A549 (cell line): Measurements from ENCODE around the gene ALCAM. TPM values are rescaled to one million over a fixed set of nuclear protein-coding genes. Genes with fewer than 3 reads are reported as not detected.
A peak's percentile ranks its signal among the peaks of the same experiment; 100 is the strongest.

Source experiments
- ATAC-seq, 2 experiments: fragments of 200-7000 bp in 1 of 2; fragments of >200 bp in 1 of 2; cut with Nextera tagmentation in 1 of 2; cut with Tn5 transposase in 1 of 2; 3 replicates each; pipeline versions ENCODE4 v1.8.0 to v1.9.1; 2018 to 2020; ENCODE audit warnings: mild to moderate bottlenecking in 1 of 2, moderate library complexity in 1 of 2
- CTCF ChIA-PET: fragments of 300-600 bp; sonication (Branson Sonifier 250); formaldehyde crosslinking; extraction: SDS; loops from one replicate; lab custom pipeline; 2021; ENCODE audit warnings: antibody characterized with exemption, inconsistent platforms; lab: Yijun Ruan, JAX
- POLR2A ChIA-PET: fragments of 350-600 bp; formaldehyde crosslinking; extraction: SDS; loops from one replicate; lab custom pipeline; 2021; ENCODE audit warnings: antibody characterized with exemption, inconsistent platforms; lab: Yijun Ruan, JAX
- DNase-seq, 2 experiments: peaks; one replicate each; pipeline versions ENCODE4 v3.0.0 to v3.0.0-alpha.2; 2011 to 2016; ENCODE audit warnings: low read depth in 1 of 2, low spot score in 1 of 2
- FAIRE-seq: peaks from 2 replicates; lab custom pipeline; 2011; peaks lifted over from hg19 to GRCh38; lab: Jason Lieb, UNC
- H3K27ac ChIP-seq, 2 experiments: fragments of >200 bp; sonication (Bioruptor Twin); formaldehyde crosslinking; 3 replicates each; pipeline ENCODE4 v1.5.1; 2016 to 2017
- H3K4me1 ChIP-seq: fragments of >200 bp; sonication (Bioruptor Twin); formaldehyde crosslinking; 3 replicates; pipeline ENCODE4 v1.6.1; 2016
- H3K4me2 ChIP-seq: fragments of >200 bp; sonication (Bioruptor Twin); formaldehyde crosslinking; 3 replicates; pipeline ENCODE4 v1.6.1; 2016
- H3K4me3 ChIP-seq: fragments of >200 bp; sonication (Bioruptor Twin); formaldehyde crosslinking; 3 replicates; pipeline ENCODE4 v1.5.1; 2016
- H3K9me3 ChIP-seq: fragments of >200 bp; sonication (Bioruptor Twin); formaldehyde crosslinking; 3 replicates; pipeline ENCODE4 v1.6.1; 2016
- ATOH8 ChIP-seq: fragments of 250-450 bp; sonication (Bioruptor Pico); IDR thresholded peaks from 2 replicates; pipeline ENCODE4 v1.5.0; 2020; ENCODE audit warnings: low read depth, mild to moderate bottlenecking, moderate library complexity
- CBX2 ChIP-seq: fragments of 200-600 bp; sonication (generic); IDR thresholded peaks from 2 replicates; pipeline ENCODE4 v1.6.1; 2016; ENCODE audit warnings: low read depth, mild to moderate bottlenecking, borderline replicate concordance
- CBX8 ChIP-seq: fragments of 200-600 bp; sonication (generic); IDR thresholded peaks from 2 replicates; pipeline ENCODE4 v1.6.1; 2016
- CHD4 ChIP-seq: fragments of 200-600 bp; sonication (generic); IDR thresholded peaks from 2 replicates; pipeline ENCODE4 v1.6.1; 2016; ENCODE audit warnings: antibody characterized with exemption, mild to moderate bottlenecking, borderline replicate concordance
- CTCF ChIP-seq: fragments of >200 bp; sonication (Bioruptor Twin); formaldehyde crosslinking; IDR thresholded peaks from 3 replicates; pipeline ENCODE4 v1.5.1; 2016
- ELK1 ChIP-seq: fragments of 150-350 bp; IDR thresholded peaks from 2 replicates; pipeline ENCODE4 v1.6.1; 2014; ENCODE audit warnings: low read depth, mild to moderate bottlenecking, low read length
- FOSB ChIP-seq: fragments of 250-450 bp; sonication (Bioruptor Pico); IDR thresholded peaks from 2 replicates; pipeline ENCODE4 v1.5.0; 2020; ENCODE audit warnings: mild to moderate bottlenecking, moderate library complexity
- FOSL2 ChIP-seq, 2 experiments: fragments of 450-650 bp in 1 of 2; fragments of >200 bp in 1 of 2; sonication (Bioruptor Twin) in 1 of 2; formaldehyde crosslinking; IDR thresholded peaks; 2 replicates each; pipeline versions ENCODE4 v1.5.0 to v1.6.1; 2016 to 2020; ENCODE audit warnings: mild to moderate bottlenecking in 1 of 2, moderate library complexity in 1 of 2
- GATA3 ChIP-seq: IDR thresholded peaks from 2 replicates; pipeline ENCODE4 v1.6.1; 2012; ENCODE audit warnings: borderline replicate concordance
- HDAC2 ChIP-seq: fragments of 200-600 bp; sonication (generic); IDR thresholded peaks from 2 replicates; pipeline ENCODE4 v1.6.1; 2016
- HOXA7 ChIP-seq: fragments of 250-450 bp; sonication (Bioruptor Pico); IDR thresholded peaks from 2 replicates; pipeline ENCODE4 v1.5.0; 2020; ENCODE audit warnings: mild to moderate bottlenecking, moderate library complexity
- HOXB5 ChIP-seq: fragments of 250-450 bp; sonication (Bioruptor Pico); IDR thresholded peaks from 2 replicates; pipeline ENCODE4 v1.5.0; 2020; ENCODE audit warnings: mild to moderate bottlenecking, moderate library complexity
- JUN ChIP-seq, 2 experiments: fragments of >200 bp; sonication (Bioruptor Twin); formaldehyde crosslinking; IDR thresholded peaks; 2 replicates in 1 of 2; 3 replicates in 1 of 2; pipeline ENCODE4 v1.6.1; 2016 to 2017
- JUNB ChIP-seq: fragments of >200 bp; sonication (Bioruptor Twin); formaldehyde crosslinking; IDR thresholded peaks from 2 replicates; pipeline ENCODE4 v1.6.1; 2016
- MAFK ChIP-seq: fragments of 450-650 bp; IDR thresholded peaks from 2 replicates; pipeline ENCODE4 v1.6.1; 2014; ENCODE audit not compliant: partially characterized antibody
- MAX ChIP-seq: IDR thresholded peaks from 2 replicates; pipeline ENCODE4 v1.6.1; 2012
- MYC ChIP-seq: IDR thresholded peaks from 2 replicates; pipeline ENCODE4 v1.6.1; 2012; ENCODE audit warnings: mild to moderate bottlenecking, inconsistent platforms, low read length, improper control_type of control experiment, borderline replicate concordance
- NR3C1 ChIP-seq: fragments of >200 bp; sonication (Bioruptor Twin); formaldehyde crosslinking; IDR thresholded peaks from 3 replicates; pipeline ENCODE4 v1.6.1; 2017
- PHF8 ChIP-seq: fragments of 200-600 bp; sonication (generic); IDR thresholded peaks from 2 replicates; pipeline ENCODE4 v1.6.1; 2016; ENCODE audit warnings: low read depth, mild to moderate bottlenecking, antibody characterized with exemption, moderate library complexity, borderline replicate concordance
- POLR2AphosphoS2 ChIP-seq: conservative IDR thresholded peaks from 2 replicates; pipeline ENCODE4 v1.6.1; 2012; ENCODE audit warnings: low read length, improper control_type of control experiment, inconsistent platforms
- RAD21 ChIP-seq, 2 experiments: fragments of >200 bp in 1 of 2; sonication (Bioruptor Twin) in 1 of 2; formaldehyde crosslinking in 1 of 2; IDR thresholded peaks in 1 of 2; conservative IDR thresholded peaks in 1 of 2; 2 replicates in 1 of 2; 3 replicates in 1 of 2; pipeline ENCODE4 v1.6.1; 2012 to 2018; ENCODE audit warnings: inconsistent platforms in 1 of 2
- RARB ChIP-seq: fragments of 250-450 bp; sonication (Bioruptor Pico); IDR thresholded peaks from 2 replicates; pipeline ENCODE4 v1.8.0; 2021; ENCODE audit warnings: mild to moderate bottlenecking, moderate library complexity
- REST ChIP-seq: fragments of 200-600 bp; sonication (generic); IDR thresholded peaks from 2 replicates; pipeline ENCODE4 v1.6.1; 2016; ENCODE audit warnings: antibody characterized with exemption, mild to moderate bottlenecking, moderate library complexity
- SMC3 ChIP-seq: fragments of >200 bp; sonication (Bioruptor Twin); formaldehyde crosslinking; IDR thresholded peaks from 3 replicates; pipeline ENCODE4 v1.6.1; 2018; ENCODE audit warnings: inconsistent platforms
- SREBF2 ChIP-seq: fragments of 450-650 bp; IDR thresholded peaks from 2 replicates; pipeline ENCODE4 v1.6.1; 2014; ENCODE audit warnings: mild to moderate bottlenecking, moderate library complexity
- TP53 ChIP-seq: fragments of 250-450 bp; sonication (Bioruptor Pico); IDR thresholded peaks from 2 replicates; pipeline ENCODE4 v1.5.0; 2021; ENCODE audit warnings: mild to moderate bottlenecking, moderate library complexity
- ZC3H11A ChIP-seq: fragments of 450-650 bp; IDR thresholded peaks from 2 replicates; pipeline ENCODE4 v1.6.1; 2014; ENCODE audit warnings: antibody characterized with exemption, mild to moderate bottlenecking
- ZNF302 ChIP-seq: fragments of 250-450 bp; sonication (Bioruptor Pico); IDR thresholded peaks from 2 replicates; pipeline ENCODE4 v1.9.0; 2021; ENCODE audit warnings: inconsistent platforms, mild to moderate bottlenecking, moderate library complexity
- WGBS: methylation state at CpG from one replicate; pipeline ENCODE4 v1.1.6; 2017; ENCODE audit errors: missing lambda C conversion rate; 5-methylcytosine and 5-hydroxymethylcytosine counted together
- polyA plus RNA-seq, 4 experiments: library from polyadenylated mRNA; depleted of rRNA in 3 of 4; stranded (reverse); fragments of >200 nt; fragmentation: RNase III in 1 of 4; extraction: RNeasy Plus Mini Kit Qiagen cat#74134 plus additional on column Dnase treatment in 1 of 4; gene quantifications; 2 replicates in 3 of 4; 3 replicates in 1 of 4; pipeline ENCODE4 v1.2.3, GENCODE V29; 2011 to 2017
- TF ChIP-seq, protein P1 (sequence below): IDR thresholded peaks from 2 replicates; pipeline ENCODE4 v1.6.1; 2012; ENCODE audit warnings: low read depth, borderline replicate concordance
- TF ChIP-seq, protein P2 (sequence below): fragments of >200 bp; sonication (Bioruptor Twin); formaldehyde crosslinking; IDR thresholded peaks from 2 replicates; pipeline ENCODE4 v1.6.1; 2016

ALCAM gene
- polyA plus RNA-seq, 2 of the 4 experiments (the other 2 are of a cell fraction), result 57.1 to 145 TPM

DNA sequence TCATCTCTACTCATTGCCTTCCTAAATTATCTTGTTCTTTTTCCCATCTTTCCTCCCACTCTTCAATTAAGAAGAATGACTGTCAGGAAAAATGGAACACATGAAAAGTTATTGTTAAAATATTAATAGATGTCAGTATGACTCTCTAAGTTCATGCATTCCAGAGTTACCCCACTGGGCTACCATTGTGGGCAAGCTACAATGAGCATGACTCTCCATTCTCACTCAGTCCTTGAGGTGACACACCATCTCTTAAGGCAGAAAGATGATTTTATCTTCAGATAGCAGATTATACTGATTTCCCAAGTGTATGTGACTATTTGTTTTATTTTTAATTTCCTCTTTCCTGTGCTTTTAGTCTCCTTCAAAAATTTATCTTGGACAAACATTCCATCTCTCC, 144.3 kb downstream of the ALCAM start (continued):
- TF ChIP-seq REST, result no peak
- no peak for TF ChIP-seq RAD21 (conservative IDR thresholded peaks at IDR 0.05 in 1 of 2, IDR thresholded peaks at IDR 0.05 in 1 of 2)

DNA sequence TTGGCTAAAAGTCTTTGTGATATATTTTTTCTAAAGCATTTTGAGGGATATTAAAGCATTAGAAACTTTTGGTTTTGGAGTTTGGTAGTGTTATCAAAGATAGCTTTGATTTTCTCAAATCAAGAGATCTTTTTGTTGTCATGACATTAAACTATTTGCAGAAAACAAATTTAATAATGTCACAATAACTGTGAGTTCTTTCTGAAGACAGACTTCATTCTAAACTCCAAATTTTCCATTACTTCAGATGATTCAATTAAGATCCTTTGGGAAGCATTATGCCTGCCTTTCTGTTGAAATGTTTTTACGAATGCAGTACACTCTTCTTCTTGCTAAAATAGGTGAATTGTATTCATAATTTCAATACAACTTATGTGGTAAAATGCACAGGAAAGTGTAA, 145.4 kb downstream of the ALCAM start:
- no peak overlapping the region for H3K27ac ChIP-seq
- no peak for FAIRE-seq
- 93% methylated on average over 1 of the region's 1 CpG for WGBS
- ChIA-PET POLR2A (no interaction called here), CTCF (interaction anchor here (1.3 to 1.5 kb wide), 2 partner anchors 12 to 145 kb away, joined by 3 to 6 read pairs; partner anchors contain the start of gene ALCAM)
- H3K4me1 ChIP-seq, result peaks cover 43% of the 10 kb centered on the region
- no peak overlapping the region for H3K4me3 ChIP-seq
- no peaks in the 10 kb centered on the region for H3K9me3 ChIP-seq
- no peak overlapping the region for H3K4me2 ChIP-seq
- ATAC-seq, result no peak
- TF ChIP-seq RARB (CRISPR knock-in tag) (no peak), JUN (IDR thresholded peaks at IDR 0.05) (no peak), FOSB (no peak), PHF8 (no peak), CHD4 (no peak), NR3C1 (no peak), MYC (no peak), RAD21 (conservative IDR thresholded peaks at IDR 0.05 in 1 of 2, IDR thresholded peaks at IDR 0.05 in 1 of 2) (no peak), HOXB5 (CRISPR knock-in tag) (no peak), ELK1 (no peak), JUNB (no peak), MAX (no peak)
- TF ChIP-seq, protein P1, sequence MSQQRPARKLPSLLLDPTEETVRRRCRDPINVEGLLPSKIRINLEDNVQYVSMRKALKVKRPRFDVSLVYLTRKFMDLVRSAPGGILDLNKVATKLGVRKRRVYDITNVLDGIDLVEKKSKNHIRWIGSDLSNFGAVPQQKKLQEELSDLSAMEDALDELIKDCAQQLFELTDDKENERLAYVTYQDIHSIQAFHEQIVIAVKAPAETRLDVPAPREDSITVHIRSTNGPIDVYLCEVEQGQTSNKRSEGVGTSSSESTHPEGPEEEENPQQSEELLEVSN, result no peak
- DNase-seq, result no peak

DNA sequence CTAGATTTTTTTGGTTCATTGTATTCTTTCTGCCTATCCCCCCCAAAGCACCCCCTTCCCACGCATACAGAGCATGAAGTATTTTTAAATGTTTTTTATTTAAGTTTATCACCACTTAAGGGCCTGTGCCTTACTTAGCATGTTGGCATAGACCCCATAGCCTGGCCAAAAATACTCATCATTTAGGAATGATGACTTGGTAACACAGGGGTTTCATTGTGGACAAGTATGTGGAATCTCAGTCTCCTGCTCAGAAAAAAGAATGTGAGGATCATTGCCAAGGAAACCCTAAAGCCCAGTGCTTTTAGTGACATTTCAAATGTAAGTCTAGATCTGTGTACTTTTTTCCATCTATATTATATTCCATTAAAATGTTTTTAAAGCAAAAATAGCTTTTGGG, 146.3 kb downstream of the ALCAM start:
- no peak for DNase-seq
- CTCF ChIA-PET, result no interaction called here
- Histone ChIP-seq H3K4me3 (no peak overlapping the region), H3K4me1 (peaks cover 53% of the 10 kb centered on the region), H3K9me3 (no peaks in the 10 kb centered on the region), H3K4me2 (no peak overlapping the region), H3K27ac (no peak overlapping the region)
- 90% methylated on average over 1 of the region's 1 CpG for WGBS
- peak in 1 of 2 experiments; percentile 33; a peak in 2 of 6 replicates for ATAC-seq
- FAIRE-seq, result no peak
- POLR2A ChIA-PET, result no interaction called here
- TF ChIP-seq CBX8 (no peak), FOSL2 (IDR thresholded peaks at IDR 0.05) (no peak), FOSL2 (CRISPR knock-in tag; IDR thresholded peaks at IDR 0.05) (no peak), SMC3 (no peak), HDAC2 (no peak), HOXA7 (CRISPR knock-in tag) (no peak), TP53 (no peak), MAFK (no peak), ATOH8 (CRISPR knock-in tag) (no peak), FOSB (no peak), CBX2 (no peak), ZC3H11A (no peak), POLR2AphosphoS2 (no peak), SREBF2 (no peak), GATA3 (no peak), CTCF (no peak), ZNF302 (CRISPR knock-in tag) (no peak)
- TF ChIP-seq, protein P2, sequence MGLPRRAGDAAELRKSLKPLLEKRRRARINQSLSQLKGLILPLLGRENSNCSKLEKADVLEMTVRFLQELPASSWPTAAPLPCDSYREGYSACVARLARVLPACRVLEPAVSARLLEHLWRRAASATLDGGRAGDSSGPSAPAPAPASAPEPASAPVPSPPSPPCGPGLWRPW, result no peak
